ENCODE results near the gene SEC14L5. TPM values are rescaled to one million over a fixed set of nuclear protein-coding genes. Genes with fewer than 3 reads are reported as not detected.

Gene SEC14L5
- total RNA-seq, 1 experiment from 2014 or later: not detected

DNA sequence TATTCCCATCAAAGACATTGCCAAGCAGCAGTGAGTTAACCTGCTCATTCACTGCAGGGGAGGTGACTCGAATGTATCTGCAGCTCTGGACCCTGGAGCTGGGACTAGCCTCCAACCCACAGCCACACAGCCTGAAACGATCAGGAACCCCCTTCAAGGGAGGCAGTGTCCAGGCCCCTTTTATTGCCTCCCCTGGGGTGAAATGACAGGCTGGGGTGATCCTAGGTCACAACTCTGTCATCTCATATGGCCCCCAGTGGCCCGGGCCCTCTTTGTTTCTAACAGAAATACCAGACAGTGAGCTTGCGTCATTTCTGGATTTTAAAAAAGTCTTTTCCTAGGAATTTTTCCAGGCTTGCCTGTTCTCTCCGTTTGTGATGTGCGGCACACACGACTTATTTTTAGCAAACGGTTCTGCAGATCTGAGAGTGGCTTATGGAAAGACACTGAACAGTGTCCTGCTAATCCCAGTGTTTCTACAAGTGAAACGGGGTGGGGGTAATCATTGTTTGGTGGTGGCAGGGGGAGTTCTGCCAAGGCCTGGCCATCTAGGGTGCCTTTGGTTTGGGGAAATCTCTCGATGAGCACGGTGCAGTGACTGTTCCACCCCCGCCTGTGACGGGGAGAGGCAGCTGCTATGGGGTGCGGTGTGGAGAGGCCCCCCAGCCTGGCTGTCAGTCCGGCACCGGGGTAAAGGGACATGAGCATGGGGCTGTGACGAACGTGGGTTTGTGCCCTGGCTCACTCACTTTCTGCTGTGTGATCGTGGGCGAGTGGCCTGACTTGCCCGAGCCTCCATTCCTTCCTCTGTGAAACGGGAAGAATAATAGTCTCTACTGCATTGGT lies 48.4 kb downstream of the SEC14L5 start:
- H4K20me1 ChIP-seq (ENCODE audit: low read length): no peaks in the 10 kb centered on the region
- H3K9me3 ChIP-seq (ENCODE audit: low read length): no peaks in the 10 kb centered on the region
- H3K36me3 ChIP-seq (ENCODE audit: low read depth, low read length): no peaks in the 10 kb centered on the region
- ATAC-seq (no peak), DNase-seq (no peak)
- H3K4me3 ChIP-seq (ENCODE audit: low read length): no peak overlapping the region
- H2AFZ ChIP-seq (ENCODE audit: low read length): no peak overlapping the region
- no TSS peak for BruUV-seq (replicated peaks)
- no peak overlapping the region for H3K4me2 ChIP-seq (ENCODE audit: low read length)
- TF ChIP-seq EZH2phosphoT487 (IDR thresholded peaks at IDR 0.05; ENCODE audit: borderline replicate concordance, low read length) (no peak), EZH2 (IDR thresholded peaks at IDR 0.05; ENCODE audit: low read length, unreplicated experiment) (no peak)
- TF ChIP-seq, protein P1, sequence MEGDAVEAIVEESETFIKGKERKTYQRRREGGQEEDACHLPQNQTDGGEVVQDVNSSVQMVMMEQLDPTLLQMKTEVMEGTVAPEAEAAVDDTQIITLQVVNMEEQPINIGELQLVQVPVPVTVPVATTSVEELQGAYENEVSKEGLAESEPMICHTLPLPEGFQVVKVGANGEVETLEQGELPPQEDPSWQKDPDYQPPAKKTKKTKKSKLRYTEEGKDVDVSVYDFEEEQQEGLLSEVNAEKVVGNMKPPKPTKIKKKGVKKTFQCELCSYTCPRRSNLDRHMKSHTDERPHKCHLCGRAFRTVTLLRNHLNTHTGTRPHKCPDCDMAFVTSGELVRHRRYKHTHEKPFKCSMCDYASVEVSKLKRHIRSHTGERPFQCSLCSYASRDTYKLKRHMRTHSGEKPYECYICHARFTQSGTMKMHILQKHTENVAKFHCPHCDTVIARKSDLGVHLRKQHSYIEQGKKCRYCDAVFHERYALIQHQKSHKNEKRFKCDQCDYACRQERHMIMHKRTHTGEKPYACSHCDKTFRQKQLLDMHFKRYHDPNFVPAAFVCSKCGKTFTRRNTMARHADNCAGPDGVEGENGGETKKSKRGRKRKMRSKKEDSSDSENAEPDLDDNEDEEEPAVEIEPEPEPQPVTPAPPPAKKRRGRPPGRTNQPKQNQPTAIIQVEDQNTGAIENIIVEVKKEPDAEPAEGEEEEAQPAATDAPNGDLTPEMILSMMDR (conservative IDR thresholded peaks at IDR 0.05; ENCODE audit: low read depth, low read length): no peak
- CTCF ChIA-PET: no interaction called here
- no peak overlapping the region for H3K27ac ChIP-seq (ENCODE audit: low read length)
- POLR2A ChIA-PET (ENCODE audit: unreplicated experiment): no interaction called here
- H3K4me1 ChIP-seq (ENCODE audit: insufficient read depth, low read length): no peaks in the 10 kb centered on the region
- no peaks in the 10 kb centered on the region for H3F3A ChIP-seq (ENCODE audit: low read length, unreplicated experiment)
- H3K27me3 ChIP-seq (ENCODE audit: low read length): 0 out of 2 replicates have a peak, but pooled peaks cover 4% of the 10 kb centered on the region
- H3K9ac ChIP-seq (ENCODE audit: low read length): no peak overlapping the region
- H3K79me2 ChIP-seq (ENCODE audit: low read length): no peaks in the 10 kb centered on the region
- no peaks in the 10 kb centered on the region for H3K9me2 ChIP-seq (replicated peaks; ENCODE audit: low read length)
- intact Hi-C loops (cut with micrococcal nuclease): no loop called here

- Histone ChIP-seq H3K4me3 (ENCODE audit: low read length) (no peak overlapping the region), H3K79me2 (ENCODE audit: low read length) (no peaks in the 10 kb centered on the region), H3K9ac (ENCODE audit: low read length) (no peak overlapping the region), H4K20me1 (ENCODE audit: low read length) (no peaks in the 10 kb centered on the region), H3F3A (ENCODE audit: low read length, unreplicated experiment) (no peaks in the 10 kb centered on the region), H3K4me1 (ENCODE audit: insufficient read depth, low read length) (no peaks in the 10 kb centered on the region), H3K9me3 (ENCODE audit: low read length) (no peaks in the 10 kb centered on the region), H3K27me3 (ENCODE audit: low read length) (0 out of 2 replicates have a peak, but pooled peaks cover 8% of the 10 kb centered on the region), H3K27ac (ENCODE audit: low read length) (no peak overlapping the region), H2AFZ (ENCODE audit: low read length) (no peak overlapping the region), H3K4me2 (ENCODE audit: low read length) (no peak overlapping the region), H3K36me3 (ENCODE audit: low read depth, low read length) (no peaks in the 10 kb centered on the region), H3K9me2 (replicated peaks; ENCODE audit: low read length) (no peaks in the 10 kb centered on the region)
- no peak for DNase-seq
- no TSS peak for BruUV-seq (replicated peaks)
- intact Hi-C loops (cut with micrococcal nuclease): no loop called here
- POLR2A ChIA-PET (ENCODE audit: unreplicated experiment): no interaction called here
- CTCF ChIA-PET: no interaction called here
- ATAC-seq: no peak
- TF ChIP-seq EZH2 (IDR thresholded peaks at IDR 0.05; ENCODE audit: low read length, unreplicated experiment) (no peak), EZH2phosphoT487 (IDR thresholded peaks at IDR 0.05; ENCODE audit: borderline replicate concordance, low read length) (no peak)
- TF ChIP-seq, protein P1 (conservative IDR thresholded peaks at IDR 0.05; ENCODE audit: low read depth, low read length): no peak
These were observed 49.1 kb downstream of the SEC14L5 start for GRCh38 chr16:5007256-5007655.

DNA sequence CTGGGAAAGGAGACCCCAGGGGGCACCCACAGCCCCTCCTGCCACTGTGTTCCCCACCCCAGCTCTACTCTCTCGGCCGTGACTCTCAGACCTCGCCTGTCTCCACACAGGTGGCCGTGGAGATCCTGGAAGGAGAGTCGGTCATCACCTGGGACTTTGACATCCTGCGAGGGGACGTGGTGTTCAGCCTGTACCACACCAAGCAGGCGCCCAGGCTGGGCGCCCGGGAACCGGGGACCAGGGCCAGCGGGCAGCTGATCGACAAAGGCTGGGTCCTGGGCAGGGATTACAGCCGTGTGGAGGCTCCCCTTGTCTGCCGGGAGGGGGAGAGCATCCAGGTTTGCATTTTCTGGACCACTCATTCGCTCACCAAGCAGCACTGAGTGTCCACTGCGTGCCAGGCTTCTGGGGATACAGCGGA lies 50.2 kb downstream of the SEC14L5 start:
- Histone ChIP-seq H3K4me2 (ENCODE audit: low read length) (no peak overlapping the region), H3K4me3 (ENCODE audit: low read length) (no peak overlapping the region), H3F3A (ENCODE audit: low read length, unreplicated experiment) (no peaks in the 10 kb centered on the region), H2AFZ (ENCODE audit: low read length) (no peak overlapping the region), H3K27me3 (ENCODE audit: low read length) (0 out of 2 replicates have a peak, but pooled peaks cover 8% of the 10 kb centered on the region), H3K27ac (ENCODE audit: low read length) (no peak overlapping the region), H3K9me2 (replicated peaks; ENCODE audit: low read length) (no peaks in the 10 kb centered on the region), H4K20me1 (ENCODE audit: low read length) (no peaks in the 10 kb centered on the region), H3K9me3 (ENCODE audit: low read length) (no peaks in the 10 kb centered on the region), H3K36me3 (ENCODE audit: low read depth, low read length) (no peaks in the 10 kb centered on the region), H3K79me2 (ENCODE audit: low read length) (no peaks in the 10 kb centered on the region), H3K4me1 (ENCODE audit: insufficient read depth, low read length) (no peaks in the 10 kb centered on the region), H3K9ac (ENCODE audit: low read length) (no peak overlapping the region)
- DNase-seq: no peak
- ATAC-seq: no peak
- intact Hi-C loops (cut with micrococcal nuclease): no loop called here
- TF ChIP-seq EZH2phosphoT487 (IDR thresholded peaks at IDR 0.05; ENCODE audit: borderline replicate concordance, low read length): no peak
- TF ChIP-seq EZH2 (IDR thresholded peaks at IDR 0.05; ENCODE audit: low read length, unreplicated experiment): no peak
- TF ChIP-seq, protein P1 (conservative IDR thresholded peaks at IDR 0.05; ENCODE audit: low read depth, low read length): no peak
- ChIA-PET CTCF (no interaction called here), POLR2A (ENCODE audit: unreplicated experiment) (no interaction called here)
- no TSS peak for BruUV-seq (replicated peaks)

Data from PC-3 (cell line).